ENCODE data around the gene QKI. TPM values are rescaled to one million over a fixed set of nuclear protein-coding genes. Genes with fewer than 3 reads are reported as not detected.

QKI gene
- total and polyA plus RNA-seq, 2 of the 8 experiments (the other 6 are each of a cell fraction or from before 2014, with no cell fraction given) = 181 to 183 TPM

- Histone ChIP-seq H3K79me2 (ENCODE audit: control insufficient read depth in 1 of 2, insufficient read depth in 2 of 2, low read length in 2 of 2) (no peaks in the 10 kb centered on the region), H3K36me3 (ENCODE audit: control insufficient read depth in 2 of 4, insufficient read depth in 4 of 4, low read length in 3 of 4) (no peaks in the 10 kb centered on the region), H3K27ac (ENCODE audit: low read depth, low read length) (no peak overlapping the region), H2AK5ac (ENCODE audit: low read depth, low read length) (no peak overlapping the region), H3K79me1 (ENCODE audit: low read depth, low read length) (no peaks in the 10 kb centered on the region), H3K23ac (ENCODE audit: insufficient read length) (no peak overlapping the region), H4K20me1 (replicated peaks in 1 of 2; ENCODE audit: control insufficient read depth in 1 of 2, insufficient read depth in 2 of 2, low read length in 2 of 2) (no peaks in the 10 kb centered on the region), H3K9me3 (ENCODE audit: insufficient read depth in 2 of 2, low read depth in 1 of 2, low read length in 1 of 2) (no peaks in the 10 kb centered on the region), H2BK5ac (ENCODE audit: low read depth, low read length) (no peak overlapping the region), H2BK12ac (ENCODE audit: low read depth, low read length) (no peak overlapping the region; the same call in 1 of the 2 replicates), H2BK120ac (replicated peaks; ENCODE audit: low read depth, low read length) (no peak overlapping the region), H3K4me1 (replicated peaks in 1 of 4; ENCODE audit: control insufficient read depth in 3 of 4, insufficient read depth in 4 of 4, low read length in 3 of 4) (no peaks in the 10 kb centered on the region), H2BK15ac (ENCODE audit: low read length) (no peak overlapping the region), H4K8ac (ENCODE audit: extremely low read depth, insufficient read depth, low read length) (no peak overlapping the region), H4K5ac (ENCODE audit: insufficient read length, low read depth, low read length) (no peak overlapping the region), H3K18ac (ENCODE audit: extremely low read depth, low read length) (no peak overlapping the region), H3K27me3 (replicated peaks in 1 of 4; ENCODE audit: control insufficient read depth in 3 of 4, extremely low read depth in 1 of 4, insufficient read depth in 3 of 4, low read length in 3 of 4) (no peaks in the 10 kb centered on the region), H2AFZ (ENCODE audit: low read length) (no peak overlapping the region), H3K4me3 (ENCODE audit: extremely low read depth in 1 of 4, insufficient read depth in 2 of 4, low read depth in 3 of 4, low read length in 4 of 4) (no peak overlapping the region), H3K23me2 (ENCODE audit: low read depth, low read length) (no peaks in the 10 kb centered on the region), H2BK20ac (ENCODE audit: low read length) (no peak overlapping the region), H3K9ac (replicated peaks in 1 of 4; ENCODE audit: extremely low read depth in 1 of 4, low read depth in 3 of 4, low read length in 3 of 4) (no peak overlapping the region), H3K4me2 (ENCODE audit: insufficient read depth in 1 of 2, low read depth in 2 of 2, low read length in 2 of 2) (no peak overlapping the region), H3K14ac (ENCODE audit: insufficient read length) (no peak overlapping the region), H3K4ac (replicated peaks; ENCODE audit: insufficient read length, low read depth, low read length) (no peak overlapping the region), H3K56ac (replicated peaks; ENCODE audit: insufficient read length, low read depth, low read length) (no peak overlapping the region), H4K91ac (replicated peaks; ENCODE audit: insufficient read length, low read length) (no peak overlapping the region)
- CTCF ChIA-PET (ENCODE audit: partially characterized antibody) = interaction anchor here (0.8 kb wide), 1 partner anchor 472 kb away, joined by 3 read pairs; no protein-coding TSS in a partner anchor
- POLR2A ChIA-PET (ENCODE audit: partially characterized antibody) = no interaction called here
- 89% methylated on average over 17 of the region's 17 CpGs; no CpG with 5 or more reads in 1 of the 2 experiments for WGBS, 2 experiments (ENCODE audit: extremely low coverage in 1 of 2, insufficient coverage in 1 of 2, insufficient read length in 1 of 2, insufficient replicate concordance in 2 of 2, low coverage in 1 of 2, low lambda C conversion rate in 2 of 2, missing lambda C conversion rate in 1 of 2)
- DNase-seq (ENCODE audit: low read depth in 1 of 2, low spot score in 2 of 2) (no peak), FAIRE-seq (no peak)
- TF ChIP-seq ATF3 (IDR thresholded peaks at IDR 0.05; ENCODE audit: insufficient read depth, low read depth, low read length) (no peak), RFX5 (IDR thresholded peaks at IDR 0.05; ENCODE audit: borderline replicate concordance, low read depth, low read length) (no peak), CTBP2 (IDR thresholded peaks at IDR 0.05; ENCODE audit: borderline replicate concordance, insufficient read depth, insufficient read length, low read length) (no peak), TEAD4 (IDR thresholded peaks at IDR 0.05; ENCODE audit: low read depth, low read length) (no peak), TAF1 (IDR thresholded peaks at IDR 0.05; ENCODE audit: low read depth, low read length) (no peak), POLR2A (IDR thresholded peaks at IDR 0.05; ENCODE audit: control extremely low read depth in 1 of 2, low read depth in 2 of 2, low read length in 2 of 2) (no peak), MAFK (IDR thresholded peaks at IDR 0.05; ENCODE audit: low read depth, low read length) (no peak), KDM4A (IDR thresholded peaks at IDR 0.05; ENCODE audit: low read depth, low read length, severe bottlenecking) (no peak), EGR1 (IDR thresholded peaks at IDR 0.05; ENCODE audit: borderline replicate concordance, low read depth, low read length) (no peak), KDM5A (IDR thresholded peaks at IDR 0.05; ENCODE audit: low read length) (no peak), TCF12 (IDR thresholded peaks at IDR 0.05; ENCODE audit: low read depth, low read length) (no peak), GTF2F1 (IDR thresholded peaks at IDR 0.05; ENCODE audit: borderline replicate concordance, low read depth, low read length) (no peak), SAP30 (IDR thresholded peaks at IDR 0.05; ENCODE audit: insufficient read depth, insufficient replicate concordance, low read length) (no peak), BCL11A (IDR thresholded peaks at IDR 0.05; ENCODE audit: low read depth in 2 of 2, low read length in 2 of 2) (no peak), CHD1 (IDR thresholded peaks at IDR 0.05; ENCODE audit: low read depth, low read length) (no peak)
These were observed 193.7 kb downstream of the QKI start for GRCh38 chr6:163608204-163608644.
